Mucosa of descending colon (tissue), 3 donors: ENCODE data around the gene SLC1A1. TPM values are rescaled to one million over a fixed set of nuclear protein-coding genes. Genes with fewer than 3 reads are reported as not detected.

Source experiments
- ATAC-seq: fragments of 200-7000 bp; cut with Tn5 transposase; one replicate; pipeline ENCODE4 v1.9.1; 2020; ENCODE audit warnings: mild to moderate bottlenecking, moderate library complexity
- DNase-seq, 3 donors: peaks; one replicate each; pipeline ENCODE4 v3.0.0-alpha.2; 2020
- H3K36me3 ChIP-seq: fragments of 200-600 bp; one replicate; pipeline ENCODE4 v1.8.0; 2021; ENCODE audit warnings: low read depth, mild to moderate bottlenecking
- H3K4me1 ChIP-seq: fragments of 200-600 bp; one replicate; pipeline ENCODE4 v1.8.0; 2021; ENCODE audit warnings: low read depth, mild to moderate bottlenecking
- H3K4me3 ChIP-seq: fragments of 200-600 bp; one replicate; pipeline ENCODE4 v1.8.0; 2021; ENCODE audit warnings: mild to moderate bottlenecking
- H3K9me3 ChIP-seq: fragments of 200-600 bp; one replicate; pipeline ENCODE4 v1.8.0; 2021; ENCODE audit warnings: mild to moderate bottlenecking
- intact Hi-C, 2 donors: fragments of 100-400 bp; cut with DNase I in 1 of 2; cut with micrococcal nuclease in 1 of 2; formaldehyde crosslinking; loops; one replicate each; pipeline versions ENCODE4 v1.11.0 to v1.11.1; 2022; cut with DNase I, micrococcal nuclease
- total RNA-seq, 3 donors: library from RNA; stranded (reverse); fragmentation: NEBNext Ultra II Directional in 2 of 3; extraction: Animal tissue kit (Norgen Biotek cat#: 25700) in 2 of 3; gene quantifications; one replicate each; pipeline versions ENCODE4 v1.2.1 to v1.2.4, GENCODE V29; 2021 to 2023
- TF ChIP-seq, protein P1 (sequence below): fragments of 200-600 bp; IDR thresholded peaks from one replicate; pipeline ENCODE4 v1.8.0; 2022; ENCODE audit warnings: antibody characterized with exemption, mild to moderate bottlenecking
- donor health status: DM: no; HTN: no; CAD: no; lungs with moderate emphysema.
- donor health status: DM: no; HTN: no; CAD: no.
- donor health status: DM: no; HTN: yes; CAD: no.

SLC1A1 gene
- total RNA-seq, 3 donors from 2014 or later: 16.8 to 44.8 (median 37.0) TPM

DNA sequence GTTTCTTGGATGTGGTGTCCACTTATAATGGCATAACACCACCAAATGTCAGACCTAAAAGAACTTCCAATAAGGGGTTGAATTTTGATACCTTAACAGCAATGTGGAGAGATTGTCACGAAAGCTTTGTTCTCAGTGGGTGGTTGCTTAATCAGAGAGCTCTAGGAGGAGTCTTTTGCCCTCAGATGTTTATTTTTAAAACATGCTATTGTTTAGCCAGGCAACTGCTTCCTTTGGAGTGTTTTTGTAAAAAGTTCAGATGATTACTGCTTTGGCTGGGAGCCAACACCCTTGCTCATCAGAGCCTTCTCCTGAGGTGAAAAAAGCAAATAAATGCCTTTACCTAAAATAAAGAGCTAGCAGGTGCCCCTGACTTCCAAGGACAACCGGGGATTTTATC, 65.0 kb downstream of the SLC1A1 start:
- intact Hi-C loops: no loop called here
- Histone ChIP-seq H3K9me3 (no peaks in the 10 kb centered on the region), H3K4me1 (no peaks in the 10 kb centered on the region), H3K4me3 (no peak overlapping the region), H3K36me3 (no peaks in the 10 kb centered on the region)
- TF ChIP-seq, protein P1, sequence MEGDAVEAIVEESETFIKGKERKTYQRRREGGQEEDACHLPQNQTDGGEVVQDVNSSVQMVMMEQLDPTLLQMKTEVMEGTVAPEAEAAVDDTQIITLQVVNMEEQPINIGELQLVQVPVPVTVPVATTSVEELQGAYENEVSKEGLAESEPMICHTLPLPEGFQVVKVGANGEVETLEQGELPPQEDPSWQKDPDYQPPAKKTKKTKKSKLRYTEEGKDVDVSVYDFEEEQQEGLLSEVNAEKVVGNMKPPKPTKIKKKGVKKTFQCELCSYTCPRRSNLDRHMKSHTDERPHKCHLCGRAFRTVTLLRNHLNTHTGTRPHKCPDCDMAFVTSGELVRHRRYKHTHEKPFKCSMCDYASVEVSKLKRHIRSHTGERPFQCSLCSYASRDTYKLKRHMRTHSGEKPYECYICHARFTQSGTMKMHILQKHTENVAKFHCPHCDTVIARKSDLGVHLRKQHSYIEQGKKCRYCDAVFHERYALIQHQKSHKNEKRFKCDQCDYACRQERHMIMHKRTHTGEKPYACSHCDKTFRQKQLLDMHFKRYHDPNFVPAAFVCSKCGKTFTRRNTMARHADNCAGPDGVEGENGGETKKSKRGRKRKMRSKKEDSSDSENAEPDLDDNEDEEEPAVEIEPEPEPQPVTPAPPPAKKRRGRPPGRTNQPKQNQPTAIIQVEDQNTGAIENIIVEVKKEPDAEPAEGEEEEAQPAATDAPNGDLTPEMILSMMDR: no peak
- DNase-seq (no peak), ATAC-seq (no peak)

DNA sequence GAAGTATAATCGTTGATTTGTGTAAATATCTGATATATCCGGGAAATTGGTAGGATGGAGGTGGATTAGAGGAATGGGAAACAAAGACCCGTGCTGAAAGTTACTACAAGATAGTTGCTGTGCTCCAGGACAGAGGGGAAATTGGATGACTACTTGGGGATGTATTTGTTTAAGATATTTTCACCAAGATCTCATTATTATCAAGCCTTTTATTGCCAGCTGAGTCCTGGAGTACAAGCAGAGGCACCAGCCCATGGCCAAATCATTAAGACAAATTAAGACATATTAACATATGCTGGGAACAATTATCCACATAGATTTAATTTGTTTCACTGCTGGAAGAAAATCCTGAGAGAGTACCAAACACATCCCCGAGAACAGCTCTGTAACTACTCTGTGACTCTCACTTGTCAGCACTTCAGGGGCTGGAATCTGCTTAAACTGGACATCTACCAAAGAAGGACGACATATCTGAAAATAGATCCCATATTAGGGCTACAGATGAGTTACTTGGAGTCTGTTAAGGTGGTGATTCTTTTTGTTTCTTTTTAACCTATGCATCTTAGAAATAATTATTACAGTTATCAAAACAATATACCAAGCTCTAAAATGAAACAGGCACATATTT, 68.2 kb downstream of the SLC1A1 start:
- ATAC-seq (no peak), DNase-seq (no peak)
- no peaks in the 10 kb centered on the region for H3K36me3 ChIP-seq
- intact Hi-C loops: no loop called here
- TF ChIP-seq, protein P1: no peak
- no peaks in the 10 kb centered on the region for H3K9me3 ChIP-seq
- no peak overlapping the region for H3K4me3 ChIP-seq
- H3K4me1 ChIP-seq: no peaks in the 10 kb centered on the region

DNA sequence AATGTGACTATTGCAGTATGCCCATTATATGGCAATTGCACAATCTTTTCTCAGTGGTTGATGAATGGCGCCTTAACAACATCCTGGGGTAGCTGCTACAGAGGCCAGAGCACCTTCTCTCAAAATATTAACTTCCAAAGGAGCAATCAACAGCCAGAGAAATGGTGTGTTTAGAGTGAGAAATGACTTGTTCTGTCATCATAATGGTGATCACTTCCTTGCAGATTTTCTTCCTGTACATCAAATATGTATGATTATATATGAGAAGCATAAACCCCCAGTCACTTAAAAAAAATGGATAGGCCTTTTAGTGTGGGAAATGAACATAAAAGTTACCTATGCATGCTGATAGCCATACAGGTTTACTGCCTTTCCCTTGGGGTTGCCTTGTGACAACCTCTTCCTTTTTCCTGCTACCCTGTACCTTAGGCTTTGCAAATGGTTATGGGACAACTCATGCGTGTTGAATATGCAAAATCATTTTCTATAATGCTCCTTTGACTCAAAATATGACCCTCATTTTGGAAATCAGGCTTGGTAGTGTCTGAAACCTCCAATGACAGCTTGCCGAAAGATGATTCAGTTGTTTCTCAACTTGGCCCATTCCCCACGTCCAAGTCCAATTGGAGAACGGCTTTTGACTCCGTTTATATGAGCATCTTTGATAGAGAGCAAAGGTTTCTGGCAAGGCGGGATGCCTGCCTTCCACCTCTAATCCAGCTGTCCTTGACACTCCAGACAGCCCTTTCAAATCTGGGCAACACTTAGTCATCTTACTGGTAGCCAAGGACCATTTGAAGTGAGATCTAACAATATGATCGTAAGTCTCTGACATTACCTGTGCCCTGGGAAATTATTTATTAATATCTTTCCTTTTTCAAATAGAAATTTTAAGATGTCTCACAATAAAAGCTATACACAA, 69.3 kb downstream of the SLC1A1 start:
- intact Hi-C loops: no loop called here
- no peaks in the 10 kb centered on the region for H3K9me3 ChIP-seq
- H3K4me3 ChIP-seq: no peak overlapping the region
- ATAC-seq: no peak
- no peak for DNase-seq
- TF ChIP-seq, protein P1: no peak
- no peaks in the 10 kb centered on the region for H3K4me1 ChIP-seq
- H3K36me3 ChIP-seq: no peaks in the 10 kb centered on the region

DNA sequence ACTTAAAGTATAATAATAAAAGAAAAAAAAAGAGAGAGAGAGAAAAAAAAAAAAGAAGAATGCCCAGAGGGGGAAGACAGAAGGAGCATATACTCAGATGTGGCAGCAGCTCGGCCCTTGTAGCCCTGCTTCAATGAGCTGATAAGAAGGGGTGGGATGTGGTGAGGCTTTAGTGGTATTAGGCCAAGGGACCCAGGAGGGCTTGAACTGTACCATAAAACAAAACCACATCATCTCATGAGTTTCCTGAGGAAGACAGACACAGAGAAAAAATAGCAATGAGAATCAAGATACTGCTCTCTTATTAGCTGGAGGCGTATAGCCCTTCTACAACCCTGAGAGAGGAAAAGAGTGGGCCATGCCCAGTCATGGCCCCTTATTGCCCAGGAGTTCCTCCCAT, 72.8 kb downstream of the SLC1A1 start:
- Histone ChIP-seq H3K4me3 (no peak overlapping the region), H3K4me1 (no peaks in the 10 kb centered on the region), H3K9me3 (no peaks in the 10 kb centered on the region), H3K36me3 (no peaks in the 10 kb centered on the region)
- TF ChIP-seq, protein P1: no peak
- intact Hi-C loops: no loop called here
- no peak for ATAC-seq
- no peak for DNase-seq

DNA sequence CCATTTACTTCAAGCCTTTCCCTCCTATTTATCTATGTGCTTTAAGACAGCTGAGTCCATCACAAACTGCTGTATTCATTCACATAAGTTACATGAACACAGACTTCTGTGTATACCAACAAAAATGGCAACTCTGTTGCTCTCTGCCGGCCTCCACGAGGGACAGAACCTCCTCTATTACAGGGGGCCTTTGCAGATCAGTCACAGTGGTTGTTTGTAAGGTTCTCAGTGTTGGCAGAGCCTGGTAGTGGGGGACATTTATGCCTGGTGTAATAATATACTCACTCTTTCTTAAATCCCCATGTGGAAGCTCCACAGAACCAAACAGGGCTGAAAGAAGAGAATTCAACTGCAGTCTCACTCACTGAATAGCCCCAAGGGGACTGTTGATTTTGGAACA, 76.5 kb downstream of the SLC1A1 start:
- H3K4me3 ChIP-seq: no peak overlapping the region
- ATAC-seq: no peak
- TF ChIP-seq, protein P1: no peak

More for the DNA sequence above, 76.5 kb downstream of the SLC1A1 start:
- Histone ChIP-seq H3K9me3 (no peaks in the 10 kb centered on the region), H3K4me1 (no peaks in the 10 kb centered on the region), H3K36me3 (no peaks in the 10 kb centered on the region)
- DNase-seq: no peak
- intact Hi-C loops: no loop called here
